Measurements from ENCODE around the gene RPF1. TPM values are rescaled to one million over a fixed set of nuclear protein-coding genes. Genes with fewer than 3 reads are reported as not detected.

The RPF1 gene
- total RNA-seq, 2 donors from 2014 or later = 31.6 to 34.0 TPM

- Mint-ChIP-seq H3K4me1 (peaks cover 7% of the 10 kb centered on the region), H3K27ac (no peak overlapping the region), H3K4me3 (no peak overlapping the region), H3K27me3 (ENCODE audit: insufficient read depth) (peaks cover 36% of the 10 kb centered on the region), H3K9me3 (peaks cover 19% of the 10 kb centered on the region), H3K36me3 (ENCODE audit: low read depth) (peaks cover 43% of the 10 kb centered on the region)
- Histone ChIP-seq H3K27me3 (ENCODE audit: control insufficient read depth, insufficient read depth, low read length, poor library complexity, severe bottlenecking) (peaks cover 29% of the 10 kb centered on the region), H3K9me3 (ENCODE audit: control insufficient read depth, low read length) (peaks cover 18% of the 10 kb centered on the region), H3K27ac (ENCODE audit: low read depth, low read length) (no peak overlapping the region), H3K36me3 (ENCODE audit: control insufficient read depth, insufficient read depth, low read length) (peaks cover 43% of the 10 kb centered on the region), H3K9ac (ENCODE audit: extremely low read depth, low read length, poor library complexity, severe bottlenecking) (peak overlapping the region; percentile 71), H3K4me3 (ENCODE audit: low read length) (peak overlapping the region; percentile 94), H3K4me1 (ENCODE audit: control insufficient read depth, insufficient read depth, low read length) (no peaks in the 10 kb centered on the region)
- 93 to 94% methylated on average over 3 of the region's 4 CpGs for WGBS, 2 experiments (ENCODE audit: insufficient coverage in 1 of 2, insufficient read length in 1 of 2)
- TF ChIP-seq CTCF (conservative IDR thresholded peaks at IDR 0.05) = no peak
- no peak for DNase-seq
Measured at GRCh38 chr1:84480650-84481049, 1.6 kb downstream of the RPF1 start.

GRCh38 chr1:84481317-84481716 lies 2.3 kb downstream of the RPF1 start:
- peak overlapping the region; percentile 94 for H3K4me3 ChIP-seq (ENCODE audit: low read length)
- peaks cover 49% of the 10 kb centered on the region for H3K36me3 Mint-ChIP-seq (ENCODE audit: low read depth)
- no peak overlapping the region for H3K27ac ChIP-seq (ENCODE audit: low read depth, low read length)
- no peak overlapping the region for H3K27ac Mint-ChIP-seq
- no peak overlapping the region for H3K4me3 Mint-ChIP-seq
- peaks cover 29% of the 10 kb centered on the region for H3K27me3 Mint-ChIP-seq (ENCODE audit: insufficient read depth)
- H3K27me3 ChIP-seq (ENCODE audit: control insufficient read depth, insufficient read depth, low read length, poor library complexity, severe bottlenecking) = peaks cover 23% of the 10 kb centered on the region
- 94 to 100% methylated on average over 1 to 2 of the region's 2 CpGs for WGBS, 2 experiments (ENCODE audit: insufficient coverage in 1 of 2, insufficient read length in 1 of 2)
- H3K4me1 Mint-ChIP-seq = peaks cover 7% of the 10 kb centered on the region
- DNase-seq = no peak
- H3K4me1 ChIP-seq (ENCODE audit: control insufficient read depth, insufficient read depth, low read length) = no peaks in the 10 kb centered on the region
- peaks cover 48% of the 10 kb centered on the region for H3K36me3 ChIP-seq (ENCODE audit: control insufficient read depth, insufficient read depth, low read length)
- TF ChIP-seq CTCF (conservative IDR thresholded peaks at IDR 0.05) = no peak
- H3K9ac ChIP-seq (ENCODE audit: extremely low read depth, low read length, poor library complexity, severe bottlenecking) = no peak overlapping the region
- H3K9me3 ChIP-seq (ENCODE audit: control insufficient read depth, low read length) = peaks cover 18% of the 10 kb centered on the region
- H3K9me3 Mint-ChIP-seq = peaks cover 19% of the 10 kb centered on the region

GRCh38 chr1:84488107-84488506 lies 9.0 kb downstream of the RPF1 start:
- Histone ChIP-seq H3K27ac (ENCODE audit: low read depth, low read length) (no peak overlapping the region), H3K4me1 (ENCODE audit: control insufficient read depth, insufficient read depth, low read length) (no peaks in the 10 kb centered on the region), H3K9ac (ENCODE audit: extremely low read depth, low read length, poor library complexity, severe bottlenecking) (no peak overlapping the region), H3K9me3 (ENCODE audit: control insufficient read depth, low read length) (no peaks in the 10 kb centered on the region), H3K27me3 (ENCODE audit: control insufficient read depth, insufficient read depth, low read length, poor library complexity, severe bottlenecking) (no peaks in the 10 kb centered on the region), H3K4me3 (ENCODE audit: low read length) (no peak overlapping the region), H3K36me3 (ENCODE audit: control insufficient read depth, insufficient read depth, low read length) (peaks cover 80% of the 10 kb centered on the region)
- WGBS, 2 experiments (ENCODE audit: insufficient coverage in 1 of 2, insufficient read length in 1 of 2) = 92 to 97% methylated on average over 2 of the region's 3 CpGs
- Mint-ChIP-seq H3K9me3 (no peaks in the 10 kb centered on the region), H3K36me3 (ENCODE audit: low read depth) (peaks cover 61% of the 10 kb centered on the region), H3K4me3 (no peak overlapping the region), H3K27me3 (ENCODE audit: insufficient read depth) (no peaks in the 10 kb centered on the region), H3K27ac (no peak overlapping the region), H3K4me1 (no peaks in the 10 kb centered on the region)
- DNase-seq = no peak
- no peak for TF ChIP-seq CTCF (conservative IDR thresholded peaks at IDR 0.05)

Data from endodermal cell (in vitro differentiated cells).